Stomach (tissue), 4 donors: ENCODE results near the gene CACNA2D3.
"Not testable (repeated sequence)": the region's sequence is repeated elsewhere in the genome, so short reads cannot be mapped to it uniquely, and the experiment has no call there.

ENCODE experiments used
- CTCF ChIP-seq, 7 experiments: fragments of 450-650 bp in 4 of 7; fragments of 200-600 bp in 3 of 7; sonication (generic) in 3 of 7; IDR thresholded peaks; one replicate each; pipeline ENCODE4 v1.5.1; 2016 to 2019; ENCODE audit warnings: antibody characterized with exemption in 7 of 7, control low read depth in 2 of 7, mild to moderate bottlenecking in 1 of 7
- EP300 ChIP-seq: sonication (generic); formaldehyde crosslinking; IDR thresholded peaks from one replicate; pipeline ENCODE4 v1.6.1; 2017; ENCODE audit warnings: antibody characterized with exemption

GRCh38 chr3:54464554-54464953 is 342.2 kb downstream of the CACNA2D3 start:
- TF ChIP-seq CTCF (IDR thresholded peaks at IDR 0.05); EP300: not testable (repeated sequence)
